Esophagus squamous epithelium (tissue), 5 donors: ENCODE results near the gene TOMM40L. TPM values are rescaled to one million over a fixed set of nuclear protein-coding genes. Genes with fewer than 3 reads are reported as not detected.

ENCODE experiments used
- DNase-seq: peaks from one replicate; lab custom pipeline; 2025; lab: John Stamatoyannopoulos, UW
- H3K27ac ChIP-seq, 4 donors: fragments of 200-600 bp; sonication (generic); one replicate each; pipeline ENCODE4 v1.5.1; 2016 to 2019; ENCODE audit warnings: mild to moderate bottlenecking in 1 of 4
- H3K27me3 ChIP-seq, 4 donors: fragments of 200-600 bp; sonication (generic); 1 replicate in 3 of 4; 2 replicates in 1 of 4; pipeline versions ENCODE4 v1.5.1 to v1.6.0; 2017 to 2021; ENCODE audit warnings: antibody characterized with exemption in 1 of 4
- H3K36me3 ChIP-seq, 3 donors: fragments of 200-600 bp; sonication (generic); one replicate each; pipeline ENCODE4 v1.5.1; 2016 to 2019
- H3K4me1 ChIP-seq, 3 donors: fragments of 200-600 bp; sonication (generic); one replicate each; pipeline ENCODE4 v1.5.1; 2017 to 2019
- H3K4me3 ChIP-seq, 4 donors: fragments of 200-600 bp; sonication (generic); 1 replicate in 3 of 4; 2 replicates in 1 of 4; pipeline ENCODE4 v1.5.1; 2016 to 2019; ENCODE audit warnings: mild to moderate bottlenecking in 2 of 4, moderate library complexity in 1 of 4
- H3K9me3 ChIP-seq, 3 donors: fragments of 200-600 bp; sonication (generic); one replicate each; pipeline ENCODE4 v1.5.1; 2016 to 2019
- POLR2A ChIP-seq, 4 donors: fragments of 450-650 bp; IDR thresholded peaks; one replicate each; pipeline ENCODE4 v1.6.1; 2017; ENCODE audit warnings: antibody characterized with exemption in 4 of 4, mild to moderate bottlenecking in 4 of 4, moderate library complexity in 3 of 4
- WGBS, 2 donors: methylation state at CpG; one replicate each; pipeline ENCODE4 v1.1.5; 2018; 5-methylcytosine and 5-hydroxymethylcytosine counted together
- intact Hi-C: fragments of 100-400 bp; cut with DNase I; formaldehyde crosslinking; loops from one replicate; pipeline ENCODE4 v1.15.0; 2022
- total RNA-seq, 4 donors: library from RNA; depleted of rRNA; stranded (reverse); fragments of >200 nt; gene quantifications; one replicate each; pipeline ENCODE4 v1.1.0, GENCODE V29; 2016
- TF ChIP-seq, protein P1 (sequence below), 6 experiments: fragments of 450-650 bp in 4 of 6; fragments of 200-600 bp in 2 of 6; sonication (generic) in 2 of 6; IDR thresholded peaks; one replicate each; pipeline ENCODE4 v1.5.1; 2016 to 2019; ENCODE audit warnings: antibody characterized with exemption in 6 of 6, mild to moderate bottlenecking in 4 of 6, moderate library complexity in 4 of 6
- donor health status: DM: yes; HTN: yes; CAD: no.

The TOMM40L gene
- total RNA-seq, 4 donors from 2014 or later, result 7.6 to 23.9 (median 10.2) TPM

DNA sequence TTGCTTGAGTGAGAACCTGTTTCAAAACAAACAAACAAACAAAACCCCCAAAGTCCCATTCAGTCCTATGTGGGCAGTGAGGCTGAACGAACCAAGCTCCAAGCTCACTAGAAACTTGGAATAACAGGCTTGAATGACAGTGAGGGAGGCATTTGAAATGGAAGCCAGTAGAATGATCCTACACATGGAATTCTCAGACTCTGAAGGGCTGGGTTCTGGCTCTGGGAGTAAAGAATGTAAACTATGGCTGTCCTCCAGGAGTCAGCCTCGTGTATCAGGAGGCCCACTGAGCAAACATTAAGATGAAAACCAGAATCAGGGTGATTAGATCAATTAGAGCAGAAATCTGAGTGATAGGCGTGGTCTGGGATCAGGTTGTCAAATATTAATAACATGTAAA, 47.5 kb downstream of the TOMM40L start:
- no peaks in the 10 kb centered on the region for H3K4me1 ChIP-seq
- intact Hi-C loops, result no loop called here
- H3K4me3 ChIP-seq, result no peak overlapping the region
- H3K9me3 ChIP-seq, result no peaks in the 10 kb centered on the region
- no peaks in the 10 kb centered on the region for H3K36me3 ChIP-seq
- WGBS, 2 donors, result 50 to 61% methylated on average over 2 to 3 of the region's 3 CpGs
- no peak overlapping the region for H3K27ac ChIP-seq
- no peak for DNase-seq
- H3K27me3 ChIP-seq, result no peaks in the 10 kb centered on the region
- TF ChIP-seq POLR2A (IDR thresholded peaks at IDR 0.05), result no peak
- TF ChIP-seq, protein P1, sequence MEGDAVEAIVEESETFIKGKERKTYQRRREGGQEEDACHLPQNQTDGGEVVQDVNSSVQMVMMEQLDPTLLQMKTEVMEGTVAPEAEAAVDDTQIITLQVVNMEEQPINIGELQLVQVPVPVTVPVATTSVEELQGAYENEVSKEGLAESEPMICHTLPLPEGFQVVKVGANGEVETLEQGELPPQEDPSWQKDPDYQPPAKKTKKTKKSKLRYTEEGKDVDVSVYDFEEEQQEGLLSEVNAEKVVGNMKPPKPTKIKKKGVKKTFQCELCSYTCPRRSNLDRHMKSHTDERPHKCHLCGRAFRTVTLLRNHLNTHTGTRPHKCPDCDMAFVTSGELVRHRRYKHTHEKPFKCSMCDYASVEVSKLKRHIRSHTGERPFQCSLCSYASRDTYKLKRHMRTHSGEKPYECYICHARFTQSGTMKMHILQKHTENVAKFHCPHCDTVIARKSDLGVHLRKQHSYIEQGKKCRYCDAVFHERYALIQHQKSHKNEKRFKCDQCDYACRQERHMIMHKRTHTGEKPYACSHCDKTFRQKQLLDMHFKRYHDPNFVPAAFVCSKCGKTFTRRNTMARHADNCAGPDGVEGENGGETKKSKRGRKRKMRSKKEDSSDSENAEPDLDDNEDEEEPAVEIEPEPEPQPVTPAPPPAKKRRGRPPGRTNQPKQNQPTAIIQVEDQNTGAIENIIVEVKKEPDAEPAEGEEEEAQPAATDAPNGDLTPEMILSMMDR (IDR thresholded peaks at IDR 0.05), result no peak

DNA sequence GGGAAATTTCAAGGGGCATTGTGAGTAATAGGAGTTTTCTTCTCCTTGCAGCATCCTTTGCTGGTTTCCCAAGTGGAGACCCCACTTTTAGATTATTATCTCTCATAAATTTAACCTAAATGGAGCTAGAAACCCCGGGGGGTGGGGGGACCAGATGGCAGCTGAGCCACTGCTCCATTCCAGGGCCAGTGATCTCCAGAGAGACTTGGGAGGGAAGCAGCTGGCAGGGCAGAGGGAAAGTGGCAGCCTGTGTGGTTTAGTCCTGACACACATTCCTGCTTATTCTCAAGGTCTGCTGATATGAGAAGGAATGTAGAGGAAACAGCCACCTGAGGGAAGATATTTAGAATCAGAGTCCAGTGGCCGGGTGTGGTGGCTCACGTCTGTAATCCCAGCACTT, 49.0 kb downstream of the TOMM40L start:
- no peak for TF ChIP-seq POLR2A (IDR thresholded peaks at IDR 0.05)
- TF ChIP-seq, protein P1 (IDR thresholded peaks at IDR 0.05), result no peak
- H3K9me3 ChIP-seq, result no peaks in the 10 kb centered on the region
- intact Hi-C loops, result no loop called here
- no peaks in the 10 kb centered on the region for H3K36me3 ChIP-seq
- WGBS, 2 donors, result 72 to 95% methylated on average over 2 to 3 of the region's 3 CpGs
- no peak overlapping the region for H3K27ac ChIP-seq
- no peaks in the 10 kb centered on the region for H3K4me1 ChIP-seq
- DNase-seq, result no peak
- H3K4me3 ChIP-seq, result no peak overlapping the region
- H3K27me3 ChIP-seq, result no peaks in the 10 kb centered on the region

Other genes starting within 250 kb of the TOMM40L start
- gene F11R, start 204.9 kb upstream of the TOMM40L start, total RNA-seq, result 100 to 1,000 TPM in 1 of 4 donors, 10 to 100 TPM in 3; 84.9 to 108 (median 94.2) TPM
- 10 to 100 TPM; 69.3 to 99.0 (median 91.4) TPM for gene TSTD1, start 187.1 kb upstream of the TOMM40L start, total RNA-seq
- gene USF1, start 180.1 kb upstream of the TOMM40L start, total RNA-seq, result 10 to 100 TPM; 35.9 to 55.7 (median 49.4) TPM
- 10 to 100 TPM in 2 of 4 donors, 1 to 10 TPM in 2; 2.9 to 13.5 (median 7.4) TPM for gene ARHGAP30, start 156.2 kb upstream of the TOMM40L start, total RNA-seq
- 100 to 1,000 TPM in 2 of 4 donors, 10 to 100 TPM in 2; 52.7 to 161 (median 96.2) TPM for gene NECTIN4, start 136.5 kb upstream of the TOMM40L start, total RNA-seq
- gene KLHDC9, start 127.7 kb upstream of the TOMM40L start, total RNA-seq, result 1 to 10 TPM in 3 of 4 donors, under 1 TPM in 1; 0.31 to 2.7 (median 1.7) TPM
- 10 to 100 TPM; 27.0 to 59.2 (median 45.3) TPM for gene PFDN2, start 108.0 kb upstream of the TOMM40L start, total RNA-seq
- 10 to 100 TPM; 16.9 to 28.6 (median 22.1) TPM for gene NIT1, start 108.0 kb upstream of the TOMM40L start, total RNA-seq
- gene DEDD, start 93.4 kb upstream of the TOMM40L start, total RNA-seq, result 10 to 100 TPM; 16.6 to 32.8 (median 27.2) TPM
- 10 to 100 TPM; 68.3 to 79.9 (median 76.7) TPM for gene UFC1, start 72.1 kb upstream of the TOMM40L start, total RNA-seq
- gene USP21, start 66.6 kb upstream of the TOMM40L start, total RNA-seq, result 10 to 100 TPM; 12.1 to 20.4 (median 17.0) TPM
- gene PPOX, start 59.6 kb upstream of the TOMM40L start, total RNA-seq, result 10 to 100 TPM in 2 of 4 donors, 1 to 10 TPM in 2; 5.8 to 28.8 (median 11.7) TPM
- gene B4GALT3, start 48.6 kb upstream of the TOMM40L start, total RNA-seq, result 10 to 100 TPM; 16.1 to 29.9 (median 18.1) TPM
- 1 to 10 TPM; 1.3 to 2.6 (median 1.8) TPM for gene ADAMTS4, start 27.0 kb upstream of the TOMM40L start, total RNA-seq
- 100 to 1,000 TPM in 2 of 4 donors, 10 to 100 TPM in 2; 77.7 to 140 (median 93.7) TPM for gene NDUFS2, start 23.7 kb upstream of the TOMM40L start, total RNA-seq
- gene FCER1G, start 10.8 kb upstream of the TOMM40L start, total RNA-seq, result 10 to 100 TPM in 2 of 4 donors, 1 to 10 TPM in 2; 1.6 to 50.4 (median 25.4) TPM
- gene APOA2, start 2.4 kb upstream of the TOMM40L start, total RNA-seq, result not detected
- not detected for gene NR1I3, start 12.1 kb downstream of the TOMM40L start, total RNA-seq
- gene PCP4L1, start 32.7 kb downstream of the TOMM40L start, total RNA-seq, result 10 to 100 TPM in 2 of 4 donors, 1 to 10 TPM in 2; 6.9 to 52.7 (median 9.6) TPM
- gene MPZ, start 83.9 kb downstream of the TOMM40L start, total RNA-seq, result 1 to 10 TPM in 2 of 4 donors, under 1 TPM in 2; 0.75 to 1.4 (median 1.1) TPM
- 100 to 1,000 TPM in 2 of 4 donors, 10 to 100 TPM in 2; 32.2 to 138 (median 70.1) TPM for gene SDHC, start 88.3 kb downstream of the TOMM40L start, total RNA-seq
- not detected for gene CFAP126, start 141.8 kb downstream of the TOMM40L start, total RNA-seq